T-helper 1 cell treated with Interleukin-12 subunit alpha and Interleukin-12 subunit beta and Interleukin-4 antibody, amounts not matched to agents 30 μg/mL and 1 μg/mL, for 36 hours (primary cell): ENCODE data around the gene BRF1.
A peak's percentile ranks its signal among the peaks of the same experiment; 100 is the strongest.

ENCODE experiments used
- H3K27ac Mint-ChIP-seq: one replicate; pipeline ENCODE4 v1.8.0; 2021; ENCODE audit warnings: mild to moderate bottlenecking, mixed read lengths
- H3K27me3 Mint-ChIP-seq: one replicate; pipeline ENCODE4 v1.8.0; 2021; ENCODE audit warnings: low read depth, mixed read lengths
- H3K36me3 Mint-ChIP-seq: one replicate; pipeline ENCODE4 v1.8.0; 2021; ENCODE audit warnings: low read depth, mixed read lengths
- H3K4me1 Mint-ChIP-seq: one replicate; pipeline ENCODE4 v1.8.0; 2021; ENCODE audit warnings: low read depth, mixed read lengths
- H3K4me3 Mint-ChIP-seq: one replicate; pipeline ENCODE4 v1.8.0; 2021; ENCODE audit warnings: mild to moderate bottlenecking, moderate library complexity, mixed read lengths
- H3K9me3 Mint-ChIP-seq: one replicate; pipeline ENCODE4 v1.8.0; 2021; ENCODE audit warnings: mixed read lengths

Gene BRF1

DNA sequence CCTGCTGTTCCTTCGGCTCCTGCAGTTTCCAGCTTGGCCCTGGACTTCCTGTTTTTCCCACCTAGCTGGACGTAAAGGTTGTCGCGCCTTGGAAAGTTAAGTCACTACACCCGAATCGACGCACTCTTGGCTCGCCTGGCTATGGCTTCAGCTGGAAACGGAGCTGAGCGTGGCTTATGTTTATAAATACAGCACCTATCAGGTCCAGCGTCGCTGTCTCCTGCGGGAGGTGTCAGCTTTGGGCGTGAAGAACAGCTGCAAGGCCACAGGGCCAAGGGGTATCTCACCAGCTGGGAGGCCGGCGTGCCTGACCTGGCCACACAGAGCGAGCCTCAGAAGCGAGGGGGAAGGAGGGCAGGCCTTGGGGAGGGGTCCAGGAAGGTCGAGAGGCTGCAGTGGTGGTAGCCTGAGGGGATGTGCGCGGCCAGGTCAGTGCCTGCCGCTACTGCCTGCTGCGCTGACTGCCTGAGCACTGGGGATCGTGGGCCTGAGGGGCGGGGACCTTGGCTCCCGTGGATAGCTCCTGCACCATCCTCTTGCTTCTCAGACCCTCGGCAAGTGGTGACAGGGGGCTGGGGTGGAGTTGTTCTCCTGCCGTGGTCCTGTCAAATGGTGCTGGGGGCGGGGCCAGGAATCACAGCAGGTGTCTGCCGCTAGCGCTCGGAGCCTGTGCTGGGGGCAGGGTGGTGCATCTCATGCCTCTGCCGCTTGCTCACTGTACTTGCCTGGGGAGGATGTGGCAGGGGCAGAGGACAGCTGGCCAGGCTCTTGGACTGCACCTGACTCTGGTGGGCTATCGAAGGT, 26.3 kb upstream of the BRF1 start:
- no peak overlapping the region for H3K4me3 Mint-ChIP-seq
- no peaks in the 10 kb centered on the region for H3K27me3 Mint-ChIP-seq
- peaks cover 16% of the 10 kb centered on the region for H3K4me1 Mint-ChIP-seq
- H3K9me3 Mint-ChIP-seq, result no peaks in the 10 kb centered on the region
- no peak overlapping the region for H3K27ac Mint-ChIP-seq
- H3K36me3 Mint-ChIP-seq, result peaks cover 6% of the 10 kb centered on the region

DNA sequence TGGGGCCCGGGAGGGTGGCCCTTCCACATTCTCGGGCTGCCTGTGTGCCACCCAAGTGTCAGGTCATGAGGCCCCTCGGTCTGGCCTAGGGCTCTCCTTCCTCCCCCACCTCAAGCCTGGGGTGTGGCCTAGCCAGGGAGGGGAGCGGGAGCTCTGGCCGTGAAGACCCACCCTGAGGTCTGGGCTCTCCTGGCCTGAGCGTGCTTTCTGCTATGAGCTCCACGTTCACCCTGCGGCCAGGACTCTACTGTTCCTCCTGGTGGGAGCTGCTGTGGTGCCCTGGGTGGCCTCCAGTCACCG, 25.7 kb upstream of the BRF1 start:
- H3K4me1 Mint-ChIP-seq, result peaks cover 12% of the 10 kb centered on the region

DNA sequence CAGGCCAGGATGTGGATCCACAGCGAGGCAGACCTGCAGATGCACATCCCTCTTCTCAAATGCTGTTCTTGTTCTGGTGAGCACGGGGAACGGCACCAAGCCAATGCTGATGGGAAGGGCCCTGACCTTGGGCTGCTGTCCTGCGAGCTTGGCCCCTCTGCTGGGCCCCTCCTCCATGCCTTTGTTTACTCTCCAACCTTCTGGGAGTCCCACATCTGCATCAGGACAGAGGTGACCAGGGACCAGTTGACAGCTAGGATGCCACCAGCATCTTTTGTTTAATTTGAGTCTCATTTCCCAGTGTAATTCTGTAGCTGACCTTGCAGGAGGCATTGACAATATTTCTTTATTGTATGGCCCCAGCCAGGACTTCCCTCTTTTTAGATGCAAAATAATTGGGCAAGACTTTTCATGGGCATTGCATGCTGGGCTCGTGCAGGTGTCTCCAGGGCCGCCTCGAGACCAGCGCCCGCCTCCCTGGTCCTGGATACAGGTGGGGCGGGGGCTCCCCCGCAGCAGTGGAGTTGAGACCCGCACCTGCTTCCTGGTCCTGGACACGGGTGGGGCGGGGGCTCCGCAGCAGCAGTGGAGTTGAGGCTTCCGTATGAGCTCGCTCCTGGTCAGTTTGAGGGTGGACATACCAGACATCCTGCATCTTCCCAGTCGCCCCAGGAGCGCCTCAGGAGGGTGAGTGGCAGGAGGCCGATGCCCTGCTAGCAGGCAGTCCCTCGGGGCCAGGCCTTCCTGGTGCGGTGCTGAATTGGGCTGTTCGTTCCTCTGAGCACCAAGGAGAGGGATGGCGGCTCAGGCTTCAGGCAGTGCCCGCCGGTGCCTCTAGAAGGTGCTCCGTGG, 25.1 kb upstream of the BRF1 start:
- Mint-ChIP-seq H3K4me1 (peaks cover 12% of the 10 kb centered on the region), H3K27ac (no peak overlapping the region), H3K36me3 (peaks cover 6% of the 10 kb centered on the region), H3K27me3 (no peaks in the 10 kb centered on the region), H3K9me3 (no peaks in the 10 kb centered on the region), H3K4me3 (no peak overlapping the region)

More for the DNA sequence above, 25.7 kb upstream of the BRF1 start:
- Mint-ChIP-seq H3K27ac (no peak overlapping the region), H3K4me3 (no peak overlapping the region), H3K27me3 (no peaks in the 10 kb centered on the region), H3K9me3 (no peaks in the 10 kb centered on the region), H3K36me3 (peaks cover 6% of the 10 kb centered on the region)

DNA sequence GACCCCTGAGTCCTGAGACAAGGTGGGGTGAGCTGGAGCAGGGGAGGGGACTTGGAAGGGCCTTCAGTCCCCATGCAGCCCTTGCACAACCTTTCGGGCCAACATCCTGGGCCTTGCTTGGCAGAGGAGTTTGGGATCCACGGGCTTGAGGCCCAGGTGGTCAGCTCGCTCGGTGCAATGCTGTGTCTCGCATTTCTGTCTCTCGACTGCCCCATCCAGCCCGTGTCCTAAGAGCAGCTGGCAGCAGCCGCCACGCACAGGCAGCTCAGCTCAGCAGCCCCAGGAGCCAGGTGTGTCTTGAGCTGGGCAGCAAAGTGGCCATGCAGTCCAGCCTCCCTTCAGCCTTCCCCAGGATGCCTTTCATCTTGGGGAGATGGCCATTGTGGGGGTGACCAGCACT, 24.5 kb upstream of the BRF1 start:
- peaks cover 6% of the 10 kb centered on the region for H3K36me3 Mint-ChIP-seq
- H3K4me3 Mint-ChIP-seq, result no peak overlapping the region
- H3K9me3 Mint-ChIP-seq, result no peaks in the 10 kb centered on the region
- peaks cover 10% of the 10 kb centered on the region for H3K4me1 Mint-ChIP-seq
- H3K27me3 Mint-ChIP-seq, result no peaks in the 10 kb centered on the region
- H3K27ac Mint-ChIP-seq, result no peak overlapping the region

DNA sequence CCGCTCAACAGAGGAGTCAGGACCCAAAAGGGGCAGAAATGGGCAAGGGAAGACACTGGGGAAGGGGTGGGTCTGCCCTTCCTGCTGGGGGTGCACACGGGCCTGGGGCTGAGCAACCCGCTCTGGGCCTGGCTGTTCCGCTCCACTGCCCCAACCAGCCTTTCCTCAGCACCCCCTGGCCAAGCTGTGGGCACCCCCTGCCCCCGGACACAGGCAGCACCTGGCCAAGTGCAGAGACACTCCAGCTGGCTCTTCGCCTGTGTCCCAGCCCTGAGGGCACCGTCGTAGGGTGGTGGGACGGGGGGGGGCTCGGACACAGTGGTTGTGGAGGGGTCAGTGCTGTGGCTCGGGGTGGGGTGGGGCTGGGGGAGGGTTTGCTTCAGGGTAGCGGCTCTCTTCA, 24.1 kb upstream of the BRF1 start:
- Mint-ChIP-seq H3K4me1 (peaks cover 10% of the 10 kb centered on the region), H3K9me3 (no peaks in the 10 kb centered on the region), H3K27ac (no peak overlapping the region), H3K27me3 (no peaks in the 10 kb centered on the region), H3K4me3 (no peak overlapping the region), H3K36me3 (peaks cover 6% of the 10 kb centered on the region)

DNA sequence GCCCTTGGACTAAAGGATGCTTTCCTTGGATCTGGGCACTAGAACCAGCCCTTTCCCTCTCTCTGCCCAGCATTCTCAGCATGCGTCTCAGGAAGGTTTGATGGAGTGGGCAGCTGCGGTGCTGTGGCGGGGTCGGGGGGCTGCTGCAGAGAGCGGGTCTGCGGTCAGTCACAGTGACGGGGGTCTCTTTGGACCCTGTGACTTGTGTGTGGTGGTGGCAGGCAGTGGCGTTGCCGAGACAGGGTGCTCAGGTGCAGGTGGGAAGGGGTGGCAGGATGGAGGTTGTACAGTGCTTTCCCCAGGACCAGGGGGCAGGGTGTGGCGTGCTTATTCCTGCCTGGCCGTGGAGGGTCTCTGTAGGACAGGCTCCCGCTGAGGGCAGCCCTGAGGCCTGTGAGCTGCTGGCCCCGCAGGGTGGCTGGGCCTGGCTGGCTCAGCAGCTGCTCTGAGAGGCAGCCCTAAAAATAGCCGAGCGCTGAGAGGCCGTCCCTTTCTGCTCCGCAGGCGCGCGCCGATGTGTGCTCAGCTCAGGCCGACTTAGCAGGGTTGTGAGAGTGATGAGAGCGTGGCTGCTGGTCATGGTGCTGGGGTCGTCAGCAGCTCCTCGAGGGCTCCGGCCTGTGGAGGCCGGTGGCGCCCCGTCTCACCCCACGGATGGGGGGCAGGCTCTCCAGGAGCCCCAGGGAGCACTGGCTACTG, 23.4 kb upstream of the BRF1 start:
- Mint-ChIP-seq H3K36me3 (peaks cover 6% of the 10 kb centered on the region), H3K9me3 (no peaks in the 10 kb centered on the region), H3K4me1 (peaks cover 10% of the 10 kb centered on the region), H3K4me3 (no peak overlapping the region), H3K27ac (no peak overlapping the region), H3K27me3 (no peaks in the 10 kb centered on the region)

DNA sequence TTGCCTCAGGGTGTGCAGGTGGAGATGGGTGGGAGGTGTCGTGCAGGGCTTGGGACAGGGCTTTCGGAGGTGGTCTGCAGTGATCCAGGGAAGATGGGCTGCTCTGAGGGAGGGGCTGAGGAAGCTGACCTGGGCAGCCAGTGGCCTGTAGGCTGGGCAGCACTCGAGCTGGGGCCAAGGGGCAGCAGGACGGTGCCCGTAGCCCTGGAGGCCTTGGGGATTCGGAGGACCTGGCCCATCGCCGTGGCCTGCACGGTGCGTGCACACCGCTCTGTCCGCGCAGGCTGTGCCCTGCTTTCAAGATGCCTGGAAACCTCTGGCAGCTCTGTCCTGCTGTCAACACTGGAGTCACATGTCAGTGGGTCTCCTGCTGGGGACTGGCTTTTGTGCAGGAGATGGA, 22.9 kb upstream of the BRF1 start:
- Mint-ChIP-seq H3K4me1 (peaks cover 10% of the 10 kb centered on the region), H3K9me3 (no peaks in the 10 kb centered on the region), H3K27ac (no peak overlapping the region), H3K36me3 (peaks cover 6% of the 10 kb centered on the region), H3K4me3 (no peak overlapping the region), H3K27me3 (no peaks in the 10 kb centered on the region)

DNA sequence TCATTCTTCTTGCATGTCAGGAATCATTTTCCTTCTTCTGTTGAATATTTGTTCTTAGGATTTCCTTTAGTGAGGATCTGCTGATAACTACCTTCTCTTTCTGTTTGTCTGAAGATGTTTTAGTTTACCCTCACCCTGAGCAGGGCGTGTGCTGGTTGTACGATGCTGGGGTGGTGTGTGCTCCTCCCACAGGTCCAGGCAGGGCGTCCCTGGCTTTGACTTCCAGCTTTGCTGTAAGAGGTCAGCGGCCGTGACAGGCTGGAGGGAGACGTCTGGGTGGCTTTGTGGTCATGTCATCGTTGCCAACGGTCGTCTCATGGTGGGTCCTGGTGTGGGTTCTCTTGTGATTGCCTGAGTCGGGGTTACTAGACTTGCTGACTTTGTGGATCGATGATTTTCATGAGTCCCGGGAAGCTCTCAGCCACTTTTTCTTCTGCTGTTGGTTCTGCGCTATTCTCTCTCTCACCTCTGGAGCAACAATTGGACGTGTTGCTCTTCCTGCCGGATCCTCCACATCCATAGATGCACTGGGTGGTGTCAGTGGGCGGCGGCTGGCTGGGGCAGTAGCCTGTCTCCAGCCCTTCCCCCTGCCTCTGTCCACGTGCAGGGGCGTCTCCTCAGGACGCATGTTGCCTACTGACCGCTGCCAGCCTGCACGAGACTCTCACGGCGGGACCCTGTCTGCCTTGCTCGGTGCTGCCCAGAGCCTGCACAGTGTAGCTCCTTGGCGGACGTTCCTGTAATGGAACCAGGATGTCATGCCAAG, 22.2 kb upstream of the BRF1 start:
- peaks cover 6% of the 10 kb centered on the region for H3K36me3 Mint-ChIP-seq
- H3K9me3 Mint-ChIP-seq, result no peaks in the 10 kb centered on the region
- H3K4me1 Mint-ChIP-seq, result peaks cover 10% of the 10 kb centered on the region
- no peak overlapping the region for H3K27ac Mint-ChIP-seq
- no peak overlapping the region for H3K4me3 Mint-ChIP-seq
- H3K27me3 Mint-ChIP-seq, result no peaks in the 10 kb centered on the region

DNA sequence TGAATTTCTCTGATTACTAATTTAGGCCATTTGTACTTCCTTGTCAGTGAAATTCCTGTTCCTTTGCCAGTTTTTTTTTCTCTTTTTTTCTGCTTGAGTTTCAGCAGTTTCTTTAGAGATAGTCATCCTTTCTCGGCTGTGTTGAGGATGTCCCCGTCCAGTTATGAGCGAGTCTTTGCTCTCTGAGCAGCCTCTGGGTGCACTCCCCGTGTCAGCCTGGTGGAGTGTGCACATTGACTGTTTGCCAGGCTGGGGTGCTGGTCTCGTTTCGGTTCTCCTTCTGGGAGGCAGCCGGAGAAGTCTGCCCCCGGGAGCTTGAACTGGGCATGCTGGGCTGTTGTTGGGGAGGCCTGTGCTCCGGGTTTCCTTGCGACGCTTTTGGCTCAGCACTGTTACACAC, 16.7 kb upstream of the BRF1 start:
- no peaks in the 10 kb centered on the region for H3K27me3 Mint-ChIP-seq
- no peak overlapping the region for H3K27ac Mint-ChIP-seq
- H3K36me3 Mint-ChIP-seq, result peaks cover 1% of the 10 kb centered on the region
- peaks cover 13% of the 10 kb centered on the region for H3K4me1 Mint-ChIP-seq
- no peaks in the 10 kb centered on the region for H3K9me3 Mint-ChIP-seq
- no peak overlapping the region for H3K4me3 Mint-ChIP-seq

DNA sequence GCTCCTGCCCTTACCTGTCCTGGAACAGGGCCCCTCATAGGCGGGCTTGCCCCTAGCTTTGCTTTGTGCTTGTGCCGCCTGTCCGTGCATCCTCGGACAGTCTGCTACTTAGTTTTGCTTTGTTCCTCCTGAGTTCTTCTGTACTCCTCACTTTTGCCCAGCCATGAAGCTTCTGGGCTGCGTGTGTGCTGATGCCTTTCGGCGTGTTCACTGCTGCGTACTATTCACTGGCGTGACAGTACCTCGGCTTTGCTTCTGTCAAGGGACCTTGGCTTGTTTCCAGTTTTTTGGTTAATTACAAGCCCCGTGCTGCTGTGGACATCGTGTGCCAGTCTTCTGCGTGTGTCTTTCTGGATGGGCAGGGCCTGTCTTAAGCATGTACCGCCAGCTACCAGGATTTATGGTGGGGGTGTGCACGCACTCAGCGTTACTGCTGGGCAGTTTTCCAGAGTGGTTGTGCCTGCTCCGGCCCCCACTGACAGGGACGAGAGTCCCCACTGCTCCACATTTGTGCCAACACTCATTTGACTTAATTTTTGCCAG, 16.2 kb upstream of the BRF1 start:
- H3K27me3 Mint-ChIP-seq, result no peaks in the 10 kb centered on the region
- peaks cover 11% of the 10 kb centered on the region for H3K4me1 Mint-ChIP-seq
- H3K27ac Mint-ChIP-seq, result no peak overlapping the region
- no peaks in the 10 kb centered on the region for H3K9me3 Mint-ChIP-seq
- peak overlapping the region; percentile 31 for H3K4me3 Mint-ChIP-seq
- no peaks in the 10 kb centered on the region for H3K36me3 Mint-ChIP-seq

DNA sequence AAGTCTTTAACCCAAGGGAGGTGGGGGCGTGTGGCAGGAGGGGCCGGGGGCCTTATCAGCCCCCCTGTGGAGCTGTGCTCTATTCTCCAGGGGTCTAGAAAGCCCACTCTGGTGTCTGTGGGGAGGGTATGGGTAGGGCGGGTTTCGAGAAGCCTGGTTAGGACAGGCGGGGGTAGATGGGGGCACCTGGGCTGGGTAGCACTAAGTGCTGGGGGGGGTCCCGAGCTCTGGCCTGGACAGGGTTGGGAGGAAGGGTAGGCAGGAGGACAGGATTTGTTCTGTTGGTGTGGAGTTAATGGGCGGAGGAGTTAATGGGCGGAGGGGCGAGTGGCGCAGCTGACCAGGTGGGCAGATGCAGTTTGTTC, 15.8 kb upstream of the BRF1 start:
- peaks cover 11% of the 10 kb centered on the region for H3K4me1 Mint-ChIP-seq
- H3K4me3 Mint-ChIP-seq, result peak overlapping the region; percentile 31
- H3K36me3 Mint-ChIP-seq, result no peaks in the 10 kb centered on the region
- H3K27me3 Mint-ChIP-seq, result no peaks in the 10 kb centered on the region
- no peak overlapping the region for H3K27ac Mint-ChIP-seq
- H3K9me3 Mint-ChIP-seq, result no peaks in the 10 kb centered on the region

DNA sequence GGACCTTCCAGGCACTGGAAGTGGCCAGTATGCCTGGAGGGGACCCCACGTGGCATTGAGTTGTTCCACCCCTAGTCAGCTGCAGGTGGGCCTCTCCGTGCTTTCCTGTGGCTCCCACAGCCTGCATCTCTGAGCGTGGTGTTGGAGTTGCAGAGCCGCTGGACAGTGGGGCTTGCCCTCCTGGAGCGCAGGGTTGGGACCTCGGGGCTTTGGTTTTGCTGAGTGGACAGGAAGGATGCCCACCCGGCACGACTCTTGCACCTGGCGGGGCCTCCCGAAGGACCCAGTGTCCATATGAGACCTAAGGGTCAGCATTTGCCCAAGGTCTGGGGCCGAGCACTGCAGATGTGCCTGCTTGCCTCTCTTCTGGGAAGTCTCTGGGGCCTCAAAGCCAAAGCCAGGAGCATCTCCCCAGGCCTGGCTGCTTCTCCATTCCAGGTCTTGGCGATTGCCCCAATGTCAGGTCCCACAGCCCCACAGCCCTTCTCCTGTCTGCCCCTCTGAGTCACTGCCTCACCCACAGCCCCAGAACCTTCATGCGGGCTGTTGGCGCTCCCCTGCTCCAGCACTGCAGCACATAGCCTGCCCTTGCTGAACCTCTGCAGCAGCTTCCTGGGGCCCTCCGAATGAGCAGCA, 15.3 kb upstream of the BRF1 start:
- Mint-ChIP-seq H3K4me1 (peaks cover 11% of the 10 kb centered on the region), H3K4me3 (peak overlapping the region; percentile 83), H3K27ac (no peak overlapping the region), H3K27me3 (no peaks in the 10 kb centered on the region), H3K36me3 (no peaks in the 10 kb centered on the region), H3K9me3 (no peaks in the 10 kb centered on the region)

DNA sequence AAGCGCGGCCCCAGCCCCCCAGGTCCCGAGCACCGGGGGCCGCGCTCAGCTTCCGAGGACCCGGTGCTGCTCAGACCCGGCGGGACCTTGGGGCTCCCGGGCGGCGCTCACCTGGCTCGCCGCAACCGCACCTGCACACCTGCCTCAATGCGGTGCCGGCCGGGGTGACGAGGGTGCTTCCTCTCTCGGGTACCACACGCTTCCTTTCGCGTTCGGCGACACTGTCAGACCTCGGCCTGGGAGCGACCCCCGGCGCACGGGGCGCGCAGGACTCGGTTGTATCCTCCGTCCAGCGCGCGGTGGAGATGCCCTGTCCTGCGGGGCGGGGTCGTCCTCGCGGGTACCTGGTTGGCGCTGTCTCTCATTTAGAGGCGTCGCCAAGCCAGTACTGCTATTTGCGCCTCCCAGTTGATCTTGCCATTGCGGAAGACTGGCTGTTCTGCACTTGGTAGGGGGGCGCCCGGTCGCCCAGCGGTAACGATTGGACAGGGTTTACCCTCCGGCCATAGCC, 14.5 kb upstream of the BRF1 start:
- no peaks in the 10 kb centered on the region for H3K27me3 Mint-ChIP-seq
- H3K9me3 Mint-ChIP-seq, result no peaks in the 10 kb centered on the region
- peak overlapping the region; percentile 78 for H3K27ac Mint-ChIP-seq
- peak overlapping the region; percentile 83 for H3K4me3 Mint-ChIP-seq
- no peaks in the 10 kb centered on the region for H3K36me3 Mint-ChIP-seq
- peaks cover 11% of the 10 kb centered on the region for H3K4me1 Mint-ChIP-seq
